ENCODE measurements around the gene RIOK2.

Gene RIOK2

GRCh38 chr5:97124335-97124734 lies 58.7 kb downstream of the RIOK2 start:
- no peak for DNase-seq (ENCODE audit: low spot score)

- DNase-seq (ENCODE audit: low spot score), result no peak
Observed at GRCh38 chr5:97121848-97122247, 61.2 kb downstream of the RIOK2 start.

- no peak for DNase-seq (ENCODE audit: low spot score)
Observed at GRCh38 chr5:97120195-97120594, 62.9 kb downstream of the RIOK2 start.

DNA sequence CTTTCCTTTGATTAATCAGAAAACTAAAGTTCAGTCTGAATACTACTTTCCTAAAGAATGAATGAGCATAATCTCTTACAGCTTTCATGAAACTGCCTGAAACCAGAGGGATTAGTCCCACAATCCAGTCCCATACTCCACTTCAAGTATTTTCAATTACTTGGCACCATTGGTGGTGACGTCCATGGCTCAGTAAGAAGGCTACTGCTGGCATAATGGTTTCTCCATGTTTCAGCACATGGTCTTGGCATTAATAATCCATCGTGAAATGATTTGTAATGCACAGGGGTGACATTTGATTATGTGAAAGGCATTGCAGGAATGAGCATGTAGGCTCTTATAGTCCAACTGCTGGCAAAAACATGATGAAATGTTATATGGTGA lies 64.0 kb downstream of the RIOK2 start:
- no peak for DNase-seq (ENCODE audit: low spot score)

DNA sequence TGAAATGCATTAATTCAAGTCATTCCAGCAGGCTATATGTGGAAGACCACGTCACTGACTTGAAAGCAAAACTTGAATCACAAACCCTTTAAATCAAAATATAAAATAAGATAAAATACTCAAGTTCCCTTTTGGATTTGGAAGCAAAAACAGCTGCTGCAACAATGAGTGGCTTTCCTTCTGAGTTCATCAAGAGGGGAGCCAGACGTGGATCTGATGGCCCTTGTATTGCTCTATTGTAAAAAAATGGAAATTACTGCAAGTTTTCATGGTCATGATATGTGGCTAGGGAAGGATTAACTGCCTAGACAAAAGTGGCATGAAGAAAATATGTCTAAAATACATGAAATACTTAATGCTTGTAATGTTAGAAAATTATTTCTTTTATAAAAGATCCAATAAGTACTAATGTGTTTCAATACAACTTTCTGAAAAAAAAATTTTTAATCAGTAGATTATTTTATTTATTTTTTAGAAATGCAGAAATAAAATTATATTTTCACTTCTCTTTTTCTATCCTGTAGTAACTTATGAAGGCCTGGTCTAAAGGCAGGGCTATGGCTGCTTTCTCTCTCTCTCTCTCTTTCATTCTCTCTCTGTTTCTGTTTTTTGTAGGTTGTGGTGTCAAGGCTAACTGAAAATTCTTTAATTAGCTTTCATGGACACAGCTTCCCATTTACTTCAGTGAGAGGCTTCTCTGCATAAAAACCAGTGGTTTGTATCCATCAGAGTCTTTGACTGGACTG lies 64.6 kb downstream of the RIOK2 start:
- DNase-seq (ENCODE audit: low spot score), result no peak

DNA sequence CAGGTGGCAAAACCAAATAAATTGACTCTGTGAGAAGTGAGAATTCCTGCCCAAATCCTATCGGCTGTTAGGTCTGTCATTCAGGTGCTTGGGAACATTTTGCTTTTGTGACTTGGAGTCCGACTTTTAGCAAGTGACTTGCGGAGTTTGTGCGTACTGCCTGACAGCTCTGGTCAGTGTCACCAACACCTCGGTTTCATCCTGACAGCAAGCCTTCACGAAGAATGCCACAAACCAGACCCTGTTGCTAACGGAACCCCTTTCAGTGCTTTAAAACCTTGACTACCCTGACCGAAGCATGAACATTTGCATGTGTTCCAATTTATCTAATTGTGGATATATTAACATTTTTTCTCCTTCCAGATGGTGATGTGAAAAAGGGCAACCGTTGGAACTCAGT lies 67.1 kb downstream of the RIOK2 start:
- no peak for DNase-seq (ENCODE audit: low spot score)

GRCh38 chr5:97112230-97112629 lies 70.8 kb downstream of the RIOK2 start:
- no peak for DNase-seq (ENCODE audit: low spot score)

DNA sequence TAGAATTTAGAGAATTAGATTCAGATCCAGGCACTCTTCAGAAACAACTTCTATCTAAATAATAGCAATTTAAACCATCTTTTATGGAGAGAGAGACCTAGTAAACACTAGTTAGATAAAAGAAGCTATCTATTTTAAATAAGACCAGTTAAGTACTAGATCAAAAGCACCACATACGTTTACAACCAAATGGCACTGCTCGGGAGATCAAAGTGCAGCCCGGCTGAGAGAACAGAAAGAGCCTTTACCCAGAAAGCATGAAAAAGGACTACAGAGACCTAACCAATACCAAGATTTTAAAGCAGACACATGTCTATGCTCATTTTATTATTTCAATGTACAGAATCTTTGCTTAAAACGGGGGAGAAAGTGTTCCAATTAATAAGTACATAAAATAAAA lies 71.4 kb downstream of the RIOK2 start:
- DNase-seq (ENCODE audit: low spot score), result no peak

DNA sequence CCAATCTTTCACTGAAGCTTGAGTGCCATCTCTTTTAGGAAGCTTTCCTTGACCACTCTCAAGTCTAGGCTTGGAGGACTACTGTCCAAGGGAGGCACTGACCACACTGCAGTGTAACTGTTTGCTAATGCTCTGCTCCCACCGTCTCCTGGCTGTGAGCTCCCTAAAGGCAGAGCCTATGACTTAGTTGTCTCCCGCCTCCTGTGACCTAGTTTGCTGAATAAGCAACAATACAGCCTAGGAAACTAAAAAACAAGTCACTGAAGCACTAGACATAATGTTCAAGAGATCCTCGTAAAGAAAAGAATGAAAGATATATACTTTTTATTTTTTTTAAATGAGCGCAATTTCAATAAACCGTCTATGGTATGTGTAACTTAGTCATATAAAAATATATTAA lies 72.0 kb downstream of the RIOK2 start:
- DNase-seq (ENCODE audit: low spot score), result no peak
